Head of caudate nucleus (tissue), 42 donors: ENCODE measurements around the gene SNAP91.
"Not testable (repeated sequence)": the region's sequence is repeated elsewhere in the genome, so short reads cannot be mapped to it uniquely, and the experiment has no call there.

Source experiments
- DNase-seq, 42 donors: peaks; one replicate each; pipeline versions ENCODE4 v3.0.0 to v3.0.0-alpha.2; 2020 to 2021; ENCODE audit warnings: mixed read lengths in 7 of 42
- intact Hi-C: fragments of 100-400 bp; cut with DNase I; formaldehyde crosslinking; loops from one replicate; pipeline ENCODE4 v1.15.0; 2022

SNAP91 gene

DNA sequence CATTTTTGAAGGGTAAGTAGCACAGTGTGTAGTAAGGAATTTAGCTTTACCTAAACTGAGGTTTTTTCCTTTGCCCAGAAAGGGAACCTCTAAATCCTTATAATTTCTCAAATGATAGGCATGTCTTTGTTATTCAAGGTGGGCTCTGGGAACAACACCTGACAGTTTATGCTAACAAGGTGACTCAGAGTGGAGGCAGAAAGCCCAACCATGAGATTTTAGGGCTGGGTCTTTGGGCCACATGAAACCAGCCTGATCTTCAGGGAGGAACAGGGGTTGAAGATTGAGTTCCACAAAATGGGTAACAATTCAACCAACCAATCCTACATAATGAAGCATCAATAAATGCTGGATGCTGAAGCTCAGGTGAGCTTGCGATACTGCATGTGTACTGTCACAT, 149.9 kb downstream of the SNAP91 start:
- no peak for DNase-seq
- intact Hi-C loops = no loop called here

DNA sequence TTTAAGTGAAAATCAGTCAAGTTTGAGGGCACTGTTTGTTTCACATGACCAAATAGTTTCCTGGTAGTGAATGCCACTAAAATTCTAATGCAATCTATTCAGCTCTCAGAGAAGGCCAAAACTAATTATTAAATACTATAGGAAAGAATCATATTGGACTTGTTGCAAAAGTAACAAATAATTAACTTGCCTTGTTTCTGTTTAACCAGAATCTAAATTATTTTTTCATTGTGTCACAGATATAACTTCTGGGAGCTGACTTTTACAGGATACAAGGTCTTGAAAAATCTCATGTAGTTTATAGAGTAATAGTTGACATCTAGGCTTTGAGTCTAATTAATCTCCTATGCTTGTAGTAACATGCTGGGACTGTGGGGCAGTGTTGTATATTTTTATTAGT, 152.0 kb downstream of the SNAP91 start:
- intact Hi-C loops = no loop called here
- DNase-seq = no peak

DNA sequence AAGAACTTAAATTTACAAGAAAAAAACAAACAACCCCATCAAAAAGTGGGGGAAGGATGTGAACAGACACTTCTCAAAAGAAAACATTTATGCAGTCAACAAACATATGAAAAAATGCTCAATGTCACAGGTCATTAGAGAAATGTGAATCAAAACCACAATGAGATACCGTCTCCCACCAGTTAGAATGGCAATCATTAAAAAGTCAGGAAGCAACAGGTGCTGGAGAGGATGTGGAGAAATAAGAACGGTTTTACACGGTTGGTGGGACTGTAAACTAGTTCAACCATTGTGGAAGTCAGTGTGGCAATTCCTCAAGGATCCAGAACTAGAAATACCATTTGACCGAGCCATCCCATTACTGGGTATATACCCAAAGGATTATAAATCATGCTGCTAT, 157.2 kb downstream of the SNAP91 start:
- intact Hi-C loops, DNase-seq: not testable (repeated sequence)

DNA sequence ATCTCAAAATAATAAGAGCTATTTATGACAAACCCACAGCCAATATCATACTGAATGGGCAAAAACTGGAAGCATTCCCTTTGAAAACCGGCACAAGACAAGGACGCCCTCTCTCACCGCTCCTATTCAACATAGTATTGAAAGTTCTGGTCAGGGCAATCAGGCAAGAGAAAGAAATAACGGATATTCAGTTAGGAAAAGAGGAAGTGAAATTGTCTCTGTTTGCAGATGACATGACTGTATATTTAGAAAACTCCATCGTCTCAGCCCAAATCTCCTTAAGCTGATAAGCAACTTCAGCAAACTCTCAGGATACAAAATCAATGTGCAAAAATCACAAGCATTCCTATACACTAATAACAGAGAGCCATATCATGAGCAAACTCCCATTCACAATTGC, 158.4 kb downstream of the SNAP91 start:
- DNase-seq, intact Hi-C loops: not testable (repeated sequence)

DNA sequence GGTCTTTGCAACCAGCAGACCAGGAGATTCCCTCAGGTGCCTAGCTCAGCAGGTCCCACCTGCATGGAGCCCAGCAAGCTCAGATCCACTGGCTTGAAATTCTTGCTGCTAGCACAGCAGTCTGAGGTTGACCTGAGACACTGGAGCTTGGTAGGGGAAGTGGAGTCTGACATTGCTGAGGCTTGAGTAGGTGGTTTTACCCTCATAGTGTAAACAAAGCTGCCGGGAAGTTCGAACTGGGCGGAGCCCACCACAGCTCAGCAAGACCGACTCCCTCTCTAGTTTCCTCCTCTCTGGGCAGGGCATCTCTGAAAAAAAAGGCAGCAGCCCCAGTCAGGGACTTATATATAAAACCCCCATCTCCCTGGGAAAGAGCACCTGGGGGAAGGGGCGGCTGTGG, 162.3 kb downstream of the SNAP91 start:
- DNase-seq = no peak
- intact Hi-C loops = no loop called here

DNA sequence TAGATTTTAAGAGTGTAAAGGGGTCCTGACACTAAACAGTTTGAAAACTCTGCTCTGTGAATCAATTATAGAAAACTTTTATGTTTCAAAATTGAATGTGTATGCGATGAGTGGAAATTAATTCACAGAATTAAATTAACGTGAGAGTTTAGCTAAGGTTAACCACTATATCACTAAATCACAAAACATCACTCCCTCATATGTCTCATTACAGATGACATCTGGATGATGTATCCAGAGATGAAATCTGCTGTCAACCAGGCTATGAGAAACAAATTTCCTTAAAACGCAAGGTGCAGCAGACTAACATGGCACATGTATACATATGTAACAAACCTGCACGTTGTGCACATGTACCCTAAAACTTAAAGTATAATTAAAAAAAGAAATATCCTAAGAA, 169.2 kb downstream of the SNAP91 start:
- DNase-seq = no peak
- intact Hi-C loops = no loop called here

DNA sequence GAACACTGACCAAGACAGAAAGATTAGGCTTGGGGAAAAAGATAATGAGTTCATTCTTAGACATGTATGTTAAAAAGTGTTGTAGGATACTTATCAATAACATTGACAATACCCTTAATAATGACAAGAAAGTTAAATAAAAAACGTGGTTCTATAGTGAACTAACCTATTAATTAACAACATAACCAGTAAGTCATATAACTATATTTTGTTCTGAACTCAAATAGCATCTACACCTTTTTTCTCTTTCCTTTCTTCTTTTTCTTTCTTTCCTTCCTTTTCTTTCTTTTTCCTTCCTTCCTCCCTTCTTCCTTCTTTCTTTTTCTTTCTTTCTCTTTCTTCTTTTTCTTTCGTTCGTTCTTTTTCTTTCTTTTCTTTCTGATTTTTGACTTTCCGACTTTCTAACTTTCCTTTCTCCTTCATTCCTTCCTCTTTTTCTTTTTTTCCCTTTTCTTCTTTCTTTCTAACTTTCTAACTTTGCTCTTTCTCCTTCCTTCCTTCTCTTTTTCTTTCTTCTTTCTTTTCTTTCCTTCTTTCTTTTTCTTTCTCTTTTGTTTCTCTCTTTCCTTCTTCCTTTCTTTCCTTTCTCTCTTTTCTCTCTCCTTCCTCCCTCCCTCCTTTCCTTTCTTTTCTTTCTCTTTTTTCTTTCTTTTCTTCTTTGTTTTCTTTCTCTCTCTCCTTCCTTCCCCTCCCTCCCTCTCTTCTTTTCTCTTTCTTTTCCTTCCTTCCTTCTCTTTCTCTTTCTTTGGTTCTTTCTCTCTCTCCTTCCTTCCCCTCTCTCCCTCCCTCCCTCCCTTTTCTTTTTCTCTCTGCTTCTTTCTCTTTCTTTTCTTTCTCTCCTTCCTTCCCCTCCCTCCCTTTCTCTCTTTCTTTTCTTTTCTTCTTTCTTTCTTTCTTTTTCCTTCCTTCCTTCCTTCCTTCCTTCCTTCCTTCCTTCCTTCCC, 172.0 kb downstream of the SNAP91 start:
- DNase-seq = no peak
- intact Hi-C loops = no loop called here

DNA sequence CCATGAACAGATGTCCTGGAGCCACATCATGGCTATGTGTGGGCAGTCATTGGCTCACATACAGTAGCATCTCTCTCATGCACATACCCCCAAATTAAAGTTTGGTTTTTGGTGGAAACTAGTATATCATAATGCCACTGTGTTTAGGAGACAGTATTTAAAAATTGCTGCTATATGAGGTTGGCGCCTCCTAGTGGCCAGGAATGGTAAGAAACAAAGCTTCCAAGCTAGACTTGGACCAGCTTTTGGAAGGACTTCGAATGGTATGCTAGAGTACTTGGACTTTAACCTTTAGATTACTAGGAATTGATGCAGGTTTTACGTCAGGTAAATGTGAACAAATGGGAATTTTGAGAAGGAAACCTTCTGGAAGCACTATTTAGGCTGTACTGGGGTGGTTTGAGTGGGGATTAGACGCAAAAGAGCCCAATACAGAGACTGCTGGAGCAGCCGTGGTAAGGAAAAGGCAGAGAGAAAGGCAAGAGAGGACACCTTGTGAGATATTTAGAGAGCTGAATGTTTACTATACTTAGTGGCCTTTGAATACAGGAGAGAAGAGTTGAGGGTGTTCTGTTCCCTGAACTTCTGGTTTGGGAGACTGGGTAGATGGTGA, 172.8 kb downstream of the SNAP91 start:
- intact Hi-C loops = no loop called here

DNA sequence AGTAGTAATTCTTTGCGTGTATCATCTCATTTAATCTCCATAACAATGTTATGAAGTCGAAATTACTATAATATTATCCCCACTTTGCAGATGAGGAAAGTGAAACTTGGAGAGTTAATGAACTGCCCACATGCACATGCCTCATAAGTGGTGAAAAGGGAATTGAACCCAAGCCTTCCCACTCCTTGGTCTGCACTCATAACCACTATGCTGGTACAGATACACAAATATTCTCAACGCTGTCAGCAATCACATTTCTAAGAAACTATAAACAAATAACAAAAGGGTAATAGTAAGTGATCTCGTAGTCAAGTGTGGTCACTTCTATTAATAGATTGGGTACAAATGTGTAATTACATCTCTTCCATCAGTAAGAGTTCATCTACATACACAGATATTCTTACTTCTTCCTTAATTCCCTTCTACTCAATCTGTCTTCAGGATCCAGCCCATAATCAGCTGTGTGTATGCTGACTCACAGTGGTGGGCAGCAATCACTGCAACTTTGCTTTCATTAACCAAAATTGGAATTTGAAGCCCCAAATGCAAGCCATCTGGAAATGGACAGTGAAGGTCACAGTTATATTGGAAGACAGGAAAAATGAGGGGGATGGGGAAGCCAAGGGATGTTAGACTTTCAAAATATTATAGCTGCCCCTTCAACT, 190.0 kb downstream of the SNAP91 start:
- peak in 2 of 42 donors; percentile 12 to 22 for DNase-seq
- intact Hi-C loops = loop anchor here (5.0 kb wide), 1 partner anchor 452 kb away; the partner anchor contains the start of genes DOP1A and UBE3D

More for the DNA sequence above, 172.8 kb downstream of the SNAP91 start:
- DNase-seq = peak in 15 of 42 donors; percentile 10 to 66 (median 31)

DNA sequence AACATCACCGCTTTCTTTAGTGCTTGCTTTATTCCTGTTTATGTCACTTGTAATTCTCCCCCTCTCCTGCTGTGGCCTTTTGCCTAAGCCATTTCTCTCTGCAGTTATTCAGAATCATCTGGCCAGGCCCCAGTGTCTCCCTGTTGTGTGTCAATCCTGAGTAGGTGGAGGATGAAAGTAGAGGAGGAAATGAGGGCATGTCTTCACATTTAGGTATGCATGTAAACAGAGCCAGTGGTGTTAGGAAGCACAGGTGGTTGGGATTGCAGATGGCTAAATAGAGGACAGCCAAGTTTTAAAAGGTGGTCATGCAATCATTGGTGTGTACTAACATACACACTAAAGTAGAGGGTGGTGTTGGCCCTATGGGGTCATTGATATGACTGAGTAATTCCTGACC, 191.4 kb downstream of the SNAP91 start:
- intact Hi-C loops = loop anchor here (5.0 kb wide), 1 partner anchor 450 kb away; the partner anchor contains the start of genes DOP1A and UBE3D
- DNase-seq = no peak

DNA sequence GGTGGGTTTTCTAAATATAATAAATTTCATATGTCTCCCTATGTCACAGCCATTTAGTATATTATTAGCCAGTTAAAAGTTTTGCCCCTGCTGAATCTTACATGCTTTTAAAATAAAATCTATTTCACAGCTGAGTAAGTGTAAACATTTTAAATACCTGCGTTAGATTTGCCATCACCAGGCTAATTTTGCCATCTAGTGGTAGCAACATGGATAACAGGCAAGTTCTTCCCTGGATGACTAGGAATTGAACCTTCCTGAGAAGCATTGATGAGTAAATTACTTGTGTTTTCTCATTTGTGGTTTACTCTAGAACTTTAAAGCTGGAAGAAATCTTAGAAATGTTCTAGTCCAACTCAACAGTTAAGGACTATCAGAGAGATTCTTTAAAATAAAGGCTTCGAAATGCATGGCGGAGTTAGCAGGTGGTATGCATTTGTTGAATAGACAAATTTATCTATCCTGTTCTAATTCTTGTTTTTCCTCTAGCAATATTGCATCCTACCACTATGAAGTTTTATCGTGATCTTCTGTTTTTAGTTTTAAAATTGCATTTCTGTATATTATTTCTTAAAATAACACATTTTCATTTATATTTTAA, 193.9 kb downstream of the SNAP91 start:
- intact Hi-C loops = loop anchor here (2.0 to 5.0 kb wide), 3 partner anchors 98 to 448 kb away; partner anchors contain the start of genes DOP1A and UBE3D
- peak in 21 of 42 donors; percentile 12 to 81 (median 57) for DNase-seq

DNA sequence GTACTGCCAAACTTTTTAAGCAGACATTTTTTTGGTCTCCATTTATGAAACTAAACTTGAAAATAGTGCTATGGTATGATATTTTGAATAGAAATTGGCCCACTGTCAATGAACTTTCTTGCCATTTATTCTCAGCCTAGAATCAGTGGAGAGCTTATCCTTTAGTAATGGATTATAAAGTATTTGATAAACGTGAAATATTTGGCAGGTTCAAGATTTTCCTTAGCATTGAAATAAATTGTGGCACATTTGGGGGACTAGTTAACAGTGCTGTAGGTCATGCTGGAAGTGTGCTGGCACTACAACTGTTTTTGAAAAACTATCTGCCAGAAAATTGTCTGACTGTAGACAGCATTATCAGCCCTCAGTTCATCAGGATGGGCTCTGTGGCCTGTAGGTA, 194.4 kb downstream of the SNAP91 start:
- intact Hi-C loops = loop anchor here (2.0 to 5.0 kb wide), 2 partner anchors 97 to 292 kb away; no protein-coding TSS in a partner anchor

DNA sequence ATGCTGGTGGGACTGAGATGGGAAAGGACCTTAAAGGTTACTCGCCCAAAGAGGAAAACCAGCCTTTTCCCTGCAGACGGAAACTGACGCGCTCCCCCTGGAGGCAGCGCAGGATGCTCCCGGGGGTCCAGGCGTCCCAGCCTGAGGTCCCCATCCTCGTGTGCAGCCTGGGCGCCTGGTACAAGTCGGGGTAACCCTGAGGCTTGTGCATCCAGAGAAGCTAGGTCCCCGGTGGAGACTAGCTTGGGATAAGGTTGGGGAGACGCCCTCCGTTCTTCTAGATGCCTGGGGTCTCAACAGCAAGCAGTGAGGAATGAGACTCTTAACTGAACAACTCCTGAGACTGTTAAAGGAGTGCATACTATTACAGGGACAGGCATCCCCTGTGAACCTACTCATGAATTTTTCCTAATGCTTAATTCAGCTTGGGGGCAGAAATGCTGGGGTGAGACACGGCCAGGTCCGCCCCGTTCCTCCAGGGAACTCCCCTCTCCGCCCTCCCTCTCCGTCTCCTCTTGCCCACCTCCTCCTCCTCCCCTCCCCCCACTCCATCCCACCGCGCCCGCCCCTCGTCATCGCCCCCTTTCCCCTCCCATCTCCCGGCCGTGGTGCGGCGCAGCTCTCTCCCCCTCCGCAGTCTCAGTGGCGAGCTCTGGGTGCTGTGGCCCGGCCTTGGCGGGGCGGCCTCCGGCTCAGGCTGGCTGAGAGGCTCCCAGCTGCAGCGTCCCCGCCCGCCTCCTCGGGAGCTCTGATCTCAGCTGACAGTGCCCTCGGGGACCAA, 196.8 kb downstream of the SNAP91 start, which contains the start of gene PRSS35:
Gene PRSS35, plus strand, starts transcription at position 634 of the 781 bp plus-strand sequence. CDS start 10,908 bp downstream, outside the sequence.
- intact Hi-C loops = loop anchor here (5.0 kb wide), 1 partner anchor 95 kb away; no protein-coding TSS in a partner anchor
- peak; percentile 16 to 79 (median 62) for DNase-seq

More for the DNA sequence above, 194.4 kb downstream of the SNAP91 start:
- no peak for DNase-seq

DNA sequence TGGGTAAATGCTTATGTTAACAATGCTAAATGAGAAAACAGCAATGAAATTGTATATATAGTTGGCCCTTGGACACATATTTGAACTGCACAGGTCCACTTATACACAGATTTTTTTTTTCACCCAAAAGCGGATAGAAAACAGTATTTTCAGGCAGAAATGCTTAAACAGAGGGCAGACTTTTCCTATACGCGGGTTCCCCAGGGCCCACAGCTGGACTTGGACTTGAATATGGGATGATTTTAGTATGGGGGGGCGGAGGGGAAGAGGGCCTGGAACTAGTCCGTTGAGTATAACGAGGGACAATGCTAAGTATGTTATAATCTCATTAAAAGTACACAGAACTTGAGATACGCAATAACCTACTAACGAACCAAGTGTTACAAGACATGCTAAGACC, 197.6 kb downstream of the SNAP91 start:
- intact Hi-C loops = loop anchor here (5.0 kb wide), 1 partner anchor 94 kb away; no protein-coding TSS in a partner anchor
- DNase-seq = no peak

DNA sequence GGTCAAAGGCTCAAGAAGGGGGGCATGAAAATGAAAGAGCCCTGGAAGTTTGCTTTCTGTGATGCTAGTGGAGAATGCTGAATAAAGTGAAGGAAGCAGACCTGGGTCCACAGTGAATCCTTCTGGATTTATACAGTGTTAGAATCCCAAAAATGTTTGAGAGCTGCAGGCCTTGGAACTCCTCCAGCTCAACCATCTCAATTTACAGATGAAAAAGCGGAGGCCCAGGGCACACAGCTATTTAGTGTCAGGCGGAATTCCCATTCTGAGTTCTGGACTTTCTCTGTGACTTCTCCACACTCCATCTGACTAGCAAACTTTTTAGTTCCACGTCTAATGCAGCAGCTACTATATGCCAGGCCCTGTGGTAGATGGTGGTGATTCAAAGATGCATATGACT, 198.1 kb downstream of the SNAP91 start:
- no peak for DNase-seq
- intact Hi-C loops = loop anchor here (5.0 kb wide), 1 partner anchor 93 kb away; no protein-coding TSS in a partner anchor

DNA sequence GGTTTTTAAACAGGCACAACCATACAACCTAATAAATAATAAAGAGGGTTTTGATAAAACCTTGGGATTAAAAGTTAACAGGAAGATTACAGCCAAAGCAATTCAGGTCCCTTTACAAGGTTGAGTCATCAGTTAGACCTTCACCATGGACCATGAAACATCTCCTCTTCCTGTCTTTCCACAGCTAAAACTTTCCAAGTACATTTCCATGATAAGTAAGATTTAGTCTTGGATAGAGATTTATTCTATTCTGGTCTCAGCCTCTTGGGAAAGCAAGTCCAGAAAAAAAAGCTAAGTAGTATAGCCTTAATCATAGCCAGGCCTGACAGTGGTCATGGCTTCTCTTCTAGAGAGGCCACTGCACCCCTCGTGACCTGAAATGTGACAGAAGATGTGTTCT, 199.5 kb downstream of the SNAP91 start:
- no peak for DNase-seq
- intact Hi-C loops = no loop called here

DNA sequence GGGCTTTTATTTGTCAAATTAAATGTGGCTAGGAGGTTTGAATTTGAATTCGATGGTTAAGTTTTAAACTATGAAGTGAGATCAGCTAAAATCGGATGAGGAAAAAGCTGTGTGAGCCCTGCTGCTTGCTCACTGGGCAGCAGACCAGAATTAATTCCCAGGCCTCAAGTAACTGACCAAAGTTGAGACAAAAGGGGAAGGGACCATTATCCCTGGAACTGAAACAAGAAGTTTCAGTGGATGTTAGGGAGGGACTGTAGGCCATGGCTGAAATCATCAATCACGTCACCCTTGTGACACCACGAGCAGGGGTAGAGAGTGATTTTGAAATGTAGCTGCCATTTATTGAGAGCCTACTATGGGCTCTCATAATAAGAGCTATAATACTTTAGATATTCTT, 203.5 kb downstream of the SNAP91 start:
- no peak for DNase-seq
- intact Hi-C loops = no loop called here
